Measurements from ENCODE around the gene DUSP23. TPM values are rescaled to one million over a fixed set of nuclear protein-coding genes. Genes with fewer than 3 reads are reported as not detected.
A peak's percentile ranks its signal among the peaks of the same experiment; 100 is the strongest.

DUSP23 gene
- total RNA-seq, 1 experiment from 2014 or later = 20.4 TPM

DNA sequence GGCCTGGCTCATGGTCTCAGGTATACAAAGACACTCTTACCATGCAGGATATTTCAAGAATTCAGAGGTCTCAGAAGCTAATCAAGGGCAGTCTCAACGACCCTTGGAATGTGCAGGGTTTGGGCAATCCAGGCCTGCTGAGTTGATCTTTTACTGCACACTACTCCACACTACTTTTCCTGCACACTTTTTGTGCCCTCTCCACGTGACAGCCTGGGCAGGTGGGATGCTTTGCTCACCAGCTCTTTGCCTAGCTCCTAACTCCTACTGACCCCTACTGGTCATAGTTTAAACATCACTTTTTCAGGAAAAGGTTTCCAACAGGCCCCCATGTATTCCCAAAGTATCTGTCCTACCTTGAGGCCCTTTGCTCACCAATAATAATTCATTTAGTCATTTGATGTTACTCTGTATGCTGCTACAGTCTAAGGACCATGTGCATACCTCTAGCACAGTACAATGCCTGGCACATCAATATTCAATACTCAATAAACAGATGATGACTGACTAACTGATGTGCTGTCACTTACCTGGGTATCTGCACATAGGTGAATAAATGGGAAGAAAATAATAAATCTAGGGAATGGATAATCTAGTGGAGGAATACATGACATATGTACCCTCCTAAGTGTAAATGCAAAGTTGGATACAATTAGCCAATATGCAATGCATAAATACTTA is 9.6 kb downstream of the DUSP23 start:
- H2AFZ ChIP-seq (ENCODE audit: low read length) = no peak overlapping the region
- no peaks in the 10 kb centered on the region for H3F3A ChIP-seq (ENCODE audit: low read length, unreplicated experiment)
- no TSS peak for BruUV-seq (replicated peaks)
- no peaks in the 10 kb centered on the region for H4K20me1 ChIP-seq (ENCODE audit: low read length)
- ATAC-seq (0 out of 2 replicates have a peak, but pooled peaks have one; percentile 23), DNase-seq (peak; percentile 65)
- no peak overlapping the region for H3K4me2 ChIP-seq (ENCODE audit: low read length)
- no peak overlapping the region for H3K4me3 ChIP-seq (ENCODE audit: low read length)
- TF ChIP-seq EZH2 (IDR thresholded peaks at IDR 0.05; ENCODE audit: low read length, unreplicated experiment) (no peak), CTCF (conservative IDR thresholded peaks at IDR 0.05; ENCODE audit: low read depth, low read length) (peak; percentile 88)
- CTCF ChIA-PET = interaction anchor here (1.0 kb wide), 2 partner anchors 102 to 217 kb away, joined by 3 to 6 read pairs; no protein-coding TSS in a partner anchor
- no peak overlapping the region for H3K27ac ChIP-seq (ENCODE audit: low read length)
- POLR2A ChIA-PET (ENCODE audit: unreplicated experiment) = no interaction called here
- no peaks in the 10 kb centered on the region for H3K79me2 ChIP-seq (ENCODE audit: low read length)
- H3K9ac ChIP-seq (ENCODE audit: low read length) = no peak overlapping the region
- H3K4me1 ChIP-seq (ENCODE audit: insufficient read depth, low read length) = 0 out of 2 replicates have a peak, but pooled peaks cover 5% of the 10 kb centered on the region
- intact Hi-C loops (cut with micrococcal nuclease) = no loop called here
- H3K9me2 ChIP-seq (replicated peaks; ENCODE audit: low read length) = no peaks in the 10 kb centered on the region
- H3K27me3 ChIP-seq (ENCODE audit: low read length) = peaks cover 19% of the 10 kb centered on the region
- no peaks in the 10 kb centered on the region for H3K36me3 ChIP-seq (ENCODE audit: low read depth, low read length)
- no peaks in the 10 kb centered on the region for H3K9me3 ChIP-seq (ENCODE audit: low read length)

- ATAC-seq (no peak), DNase-seq (no peak)
- no peak overlapping the region for H3K4me3 ChIP-seq (ENCODE audit: low read length)
- no peak overlapping the region for H3K9ac ChIP-seq (ENCODE audit: low read length)
- ChIA-PET POLR2A (ENCODE audit: unreplicated experiment) (no interaction called here), CTCF (no interaction called here)
- H3K36me3 ChIP-seq (ENCODE audit: low read depth, low read length) = no peaks in the 10 kb centered on the region
- TF ChIP-seq EZH2phosphoT487 (IDR thresholded peaks at IDR 0.05; ENCODE audit: borderline replicate concordance, low read length) (no peak), EZH2 (IDR thresholded peaks at IDR 0.05; ENCODE audit: low read length, unreplicated experiment) (no peak), CTCF (conservative IDR thresholded peaks at IDR 0.05; ENCODE audit: low read depth, low read length) (no peak)
- no peak overlapping the region for H2AFZ ChIP-seq (ENCODE audit: low read length)
- H3K9me2 ChIP-seq (replicated peaks; ENCODE audit: low read length) = no peaks in the 10 kb centered on the region
- no peaks in the 10 kb centered on the region for H3K9me3 ChIP-seq (ENCODE audit: low read length)
- H4K20me1 ChIP-seq (ENCODE audit: low read length) = no peaks in the 10 kb centered on the region
- H3K4me2 ChIP-seq (ENCODE audit: low read length) = no peak overlapping the region
- 0 out of 2 replicates have a peak, but pooled peaks cover 5% of the 10 kb centered on the region for H3K4me1 ChIP-seq (ENCODE audit: insufficient read depth, low read length)
- no peaks in the 10 kb centered on the region for H3F3A ChIP-seq (ENCODE audit: low read length, unreplicated experiment)
- no peaks in the 10 kb centered on the region for H3K79me2 ChIP-seq (ENCODE audit: low read length)
- no peak overlapping the region for H3K27ac ChIP-seq (ENCODE audit: low read length)
- BruUV-seq (replicated peaks) = no TSS peak
- H3K27me3 ChIP-seq (ENCODE audit: low read length) = peaks cover 25% of the 10 kb centered on the region
- intact Hi-C loops (cut with micrococcal nuclease) = no loop called here
These were observed 10.3 kb downstream of the DUSP23 start for GRCh38 chr1:159791031-159791430.

GRCh38 chr1:159791461-159791860 is 10.7 kb downstream of the DUSP23 start:
- Histone ChIP-seq H3K9me3 (ENCODE audit: low read length) (no peaks in the 10 kb centered on the region), H3K27ac (ENCODE audit: low read length) (no peak overlapping the region), H4K20me1 (ENCODE audit: low read length) (no peaks in the 10 kb centered on the region), H3K4me1 (ENCODE audit: insufficient read depth, low read length) (0 out of 2 replicates have a peak, but pooled peaks cover 5% of the 10 kb centered on the region), H2AFZ (ENCODE audit: low read length) (no peak overlapping the region), H3K9ac (ENCODE audit: low read length) (no peak overlapping the region), H3K9me2 (replicated peaks; ENCODE audit: low read length) (no peaks in the 10 kb centered on the region), H3K79me2 (ENCODE audit: low read length) (no peaks in the 10 kb centered on the region), H3F3A (ENCODE audit: low read length, unreplicated experiment) (no peaks in the 10 kb centered on the region), H3K4me2 (ENCODE audit: low read length) (no peak overlapping the region), H3K4me3 (ENCODE audit: low read length) (no peak overlapping the region), H3K36me3 (ENCODE audit: low read depth, low read length) (no peaks in the 10 kb centered on the region), H3K27me3 (ENCODE audit: low read length) (peaks cover 29% of the 10 kb centered on the region)
- CTCF ChIA-PET = no interaction called here
- POLR2A ChIA-PET (ENCODE audit: unreplicated experiment) = no interaction called here
- no peak; the same call in 1 of the 2 replicates for ATAC-seq
- intact Hi-C loops (cut with micrococcal nuclease) = no loop called here
- TF ChIP-seq EZH2phosphoT487 (IDR thresholded peaks at IDR 0.05; ENCODE audit: borderline replicate concordance, low read length) (no peak), EZH2 (IDR thresholded peaks at IDR 0.05; ENCODE audit: low read length, unreplicated experiment) (no peak), CTCF (conservative IDR thresholded peaks at IDR 0.05; ENCODE audit: low read depth, low read length) (no peak)
- DNase-seq = peak; percentile 19
- no TSS peak for BruUV-seq (replicated peaks)

All from PC-3 (cell line).